GM21515 (cell line): Measurements from ENCODE around the gene NFATC2.

Source experiments
- ATAC-seq: cut with Tn5 transposase; IDR thresholded peaks from one replicate; pipeline ENCODE4 v1.9.1; 2021; ENCODE audit not compliant: unreplicated experiment

NFATC2 gene

GRCh38 chr20:51434026-51434425 lies 108.5 kb downstream of the NFATC2 start:
- no peak for ATAC-seq

GRCh38 chr20:51432875-51433274 lies 109.6 kb downstream of the NFATC2 start:
- ATAC-seq = no peak

GRCh38 chr20:51432251-51432784 lies 110.2 kb downstream of the NFATC2 start:
- no peak for ATAC-seq

- no peak for ATAC-seq
Measured at GRCh38 chr20:51431321-51431720, 111.2 kb downstream of the NFATC2 start.

GRCh38 chr20:51430198-51430950 lies 112.1 kb downstream of the NFATC2 start:
- ATAC-seq = no peak

GRCh38 chr20:51429696-51430095 lies 112.8 kb downstream of the NFATC2 start:
- ATAC-seq = no peak

GRCh38 chr20:51429144-51429482 lies 113.4 kb downstream of the NFATC2 start:
- ATAC-seq = no peak

- no peak for ATAC-seq
Measured at GRCh38 chr20:51428401-51429143, 113.9 kb downstream of the NFATC2 start.

GRCh38 chr20:51427651-51428291 lies 114.7 kb downstream of the NFATC2 start:
- no peak for ATAC-seq

GRCh38 chr20:51426718-51427650 lies 115.5 kb downstream of the NFATC2 start:
- no peak for ATAC-seq

GRCh38 chr20:51425347-51426106 lies 117.0 kb downstream of the NFATC2 start:
- ATAC-seq = no peak

- ATAC-seq = no peak
Measured at GRCh38 chr20:51424270-51425117, 118.0 kb downstream of the NFATC2 start.

GRCh38 chr20:51423810-51424209 lies 118.7 kb downstream of the NFATC2 start:
- ATAC-seq = no peak

- peak; percentile 53 for ATAC-seq
Measured at GRCh38 chr20:51423290-51423667, 119.2 kb downstream of the NFATC2 start.

- no peak for ATAC-seq
Measured at GRCh38 chr20:51422514-51423289, 119.8 kb downstream of the NFATC2 start.

GRCh38 chr20:51420805-51421204 lies 121.7 kb downstream of the NFATC2 start:
- no peak for ATAC-seq

- ATAC-seq = no peak
Measured at GRCh38 chr20:51420111-51420510, 122.4 kb downstream of the NFATC2 start.

GRCh38 chr20:51419646-51420045 lies 122.9 kb downstream of the NFATC2 start:
- no peak for ATAC-seq
